ENCODE results near the gene CYP2J2.
"Not testable (repeated sequence)": the region's sequence is repeated elsewhere in the genome, so short reads cannot be mapped to it uniquely, and the experiment has no call there.

Gene CYP2J2

DNA sequence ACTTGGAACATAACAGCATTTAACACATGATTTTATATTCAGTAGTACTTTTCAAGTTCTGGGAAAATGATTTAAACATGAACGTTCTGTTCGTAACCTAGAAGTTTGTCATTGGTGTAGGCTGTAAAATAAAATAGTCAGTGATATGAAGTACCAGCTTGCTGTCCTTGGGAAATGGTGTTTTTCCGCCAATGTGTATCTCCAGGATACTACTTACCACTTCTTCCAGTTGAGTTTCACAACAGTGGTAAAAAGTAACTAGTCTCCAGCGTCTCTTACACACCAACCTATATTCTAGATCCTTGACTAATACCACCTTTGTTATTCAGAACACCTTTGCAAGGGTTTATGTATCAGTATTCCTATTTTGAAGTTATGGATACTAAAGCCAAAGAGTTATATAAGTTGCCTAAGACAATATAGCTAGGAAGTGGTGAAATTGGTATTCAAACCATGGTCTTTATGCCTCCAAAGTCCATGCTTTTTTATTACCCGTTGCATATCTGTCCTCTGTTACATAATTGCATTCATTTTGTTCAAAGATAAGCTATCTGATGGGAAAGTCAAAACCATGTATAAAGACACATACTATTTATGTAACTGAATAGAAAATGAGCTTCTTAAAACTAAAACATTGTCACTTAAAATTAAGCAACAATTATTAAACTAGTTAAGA is 68.8 kb downstream of the CYP2J2 start:
- Mint-ChIP-seq H3K4me1 (ENCODE audit: low read depth) (no peaks in the 10 kb centered on the region), H3K36me3 (ENCODE audit: low read depth) (peaks cover 14% of the 10 kb centered on the region), H3K4me3 (no peak overlapping the region), H3K27ac (no peak overlapping the region), H3K27me3 (no peaks in the 10 kb centered on the region), H3K9me3 (peaks cover 5% of the 10 kb centered on the region)

DNA sequence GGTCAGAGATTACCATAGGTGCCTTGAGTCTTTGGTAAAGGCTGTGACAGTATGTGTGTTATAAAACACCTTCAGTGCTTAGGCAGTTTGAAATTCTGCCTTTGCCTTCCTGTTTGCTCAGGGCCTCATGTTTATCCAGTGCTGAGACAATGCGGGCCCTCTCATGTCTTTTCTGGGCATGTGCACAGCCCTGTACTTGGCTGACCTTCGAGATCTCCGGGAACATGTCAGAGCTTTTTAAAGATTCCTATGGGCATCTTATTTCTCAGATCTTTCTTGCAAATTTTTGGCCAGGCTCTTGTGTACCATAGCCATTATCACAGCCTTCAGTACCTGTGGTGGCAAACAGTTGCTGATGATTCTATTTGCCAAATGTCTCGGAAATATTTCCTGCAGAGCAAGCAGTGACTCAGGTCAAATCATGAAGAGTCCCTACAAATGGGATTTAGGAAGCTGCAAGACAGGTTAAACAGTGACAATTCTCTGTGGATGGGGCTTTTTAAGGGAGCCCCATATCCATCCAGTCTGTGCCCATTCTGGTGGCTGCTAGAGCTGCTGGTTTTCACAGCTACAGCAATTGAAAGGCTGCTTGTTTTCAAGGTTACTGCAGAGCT is 69.7 kb downstream of the CYP2J2 start:
- Mint-ChIP-seq H3K4me1 (ENCODE audit: low read depth) (no peaks in the 10 kb centered on the region), H3K4me3 (no peak overlapping the region), H3K27me3 (no peaks in the 10 kb centered on the region), H3K27ac (no peak overlapping the region), H3K9me3 (peaks cover 5% of the 10 kb centered on the region), H3K36me3 (ENCODE audit: low read depth) (peaks cover 14% of the 10 kb centered on the region)

DNA sequence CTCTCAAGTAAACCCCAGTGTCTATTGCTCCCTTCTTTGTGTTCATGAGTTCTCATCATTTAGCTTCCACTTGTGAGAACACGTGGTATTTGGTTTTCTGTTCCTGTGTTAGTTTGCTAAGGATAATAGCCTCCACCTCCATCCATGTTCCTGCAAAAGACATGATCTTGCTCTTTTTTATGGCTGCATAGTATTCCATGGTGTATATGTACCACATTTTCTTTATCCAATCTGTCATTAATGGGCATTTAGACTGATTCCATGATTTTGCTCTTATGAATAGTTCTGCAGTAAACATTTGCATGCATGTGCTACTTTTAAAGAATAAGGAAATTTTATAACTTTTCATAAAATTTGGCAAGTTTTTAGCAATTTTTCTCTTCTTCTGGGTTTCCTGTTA is 71.3 kb downstream of the CYP2J2 start:
- peaks cover 14% of the 10 kb centered on the region for H3K36me3 Mint-ChIP-seq (ENCODE audit: low read depth)
- H3K4me3 Mint-ChIP-seq; H3K4me1 Mint-ChIP-seq (ENCODE audit: low read depth); H3K9me3 Mint-ChIP-seq; H3K27ac Mint-ChIP-seq; H3K27me3 Mint-ChIP-seq: not testable (repeated sequence)

DNA sequence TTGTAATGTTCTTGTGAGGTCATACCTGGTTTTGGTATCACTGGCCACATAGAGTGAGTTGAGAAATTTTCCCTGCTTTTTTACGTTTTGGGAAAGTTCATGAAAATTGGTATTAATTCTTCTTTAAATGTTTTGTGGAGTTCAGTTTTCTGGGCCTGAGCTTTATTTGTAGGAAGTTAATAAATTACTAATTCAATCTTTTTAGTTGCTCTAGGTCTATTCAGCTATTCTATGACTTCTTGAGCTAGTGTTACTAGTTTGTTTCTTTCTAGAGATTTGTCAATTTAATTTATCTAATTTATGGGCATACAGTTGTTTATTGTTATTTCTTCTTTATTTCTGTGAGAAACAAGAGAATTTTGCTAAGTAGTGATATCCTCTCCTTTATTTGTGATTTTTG is 74.5 kb downstream of the CYP2J2 start:
- H3K4me3 Mint-ChIP-seq, result no peak overlapping the region
- no peak overlapping the region for H3K27ac Mint-ChIP-seq
- peaks cover 5% of the 10 kb centered on the region for H3K9me3 Mint-ChIP-seq
- peaks cover 16% of the 10 kb centered on the region for H3K36me3 Mint-ChIP-seq (ENCODE audit: low read depth)
- H3K27me3 Mint-ChIP-seq, result no peaks in the 10 kb centered on the region
- no peaks in the 10 kb centered on the region for H3K4me1 Mint-ChIP-seq (ENCODE audit: low read depth)

DNA sequence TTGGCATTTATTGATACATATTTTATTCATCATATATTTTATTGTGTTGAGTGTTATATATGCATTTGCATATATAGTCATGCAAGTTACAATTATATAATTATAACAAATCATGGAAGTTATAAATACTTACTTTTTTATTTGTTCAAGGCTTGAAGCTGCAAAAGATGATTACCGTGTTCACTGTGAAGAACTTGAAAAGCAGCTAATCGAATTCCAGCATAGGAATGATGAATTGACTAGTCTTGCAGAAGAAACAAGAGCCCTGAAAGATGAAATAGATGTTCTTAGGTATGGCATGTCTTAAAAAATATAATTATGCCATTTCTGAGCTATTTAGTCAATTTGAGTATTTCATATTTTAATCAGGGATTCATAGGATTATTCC is 79.7 kb downstream of the CYP2J2 start:
- no peaks in the 10 kb centered on the region for H3K27me3 Mint-ChIP-seq
- peaks cover 24% of the 10 kb centered on the region for H3K36me3 Mint-ChIP-seq (ENCODE audit: low read depth)
- no peak overlapping the region for H3K4me3 Mint-ChIP-seq
- H3K4me1 Mint-ChIP-seq (ENCODE audit: low read depth), result no peaks in the 10 kb centered on the region
- H3K9me3 Mint-ChIP-seq, result no peaks in the 10 kb centered on the region
- H3K27ac Mint-ChIP-seq, result no peak overlapping the region

DNA sequence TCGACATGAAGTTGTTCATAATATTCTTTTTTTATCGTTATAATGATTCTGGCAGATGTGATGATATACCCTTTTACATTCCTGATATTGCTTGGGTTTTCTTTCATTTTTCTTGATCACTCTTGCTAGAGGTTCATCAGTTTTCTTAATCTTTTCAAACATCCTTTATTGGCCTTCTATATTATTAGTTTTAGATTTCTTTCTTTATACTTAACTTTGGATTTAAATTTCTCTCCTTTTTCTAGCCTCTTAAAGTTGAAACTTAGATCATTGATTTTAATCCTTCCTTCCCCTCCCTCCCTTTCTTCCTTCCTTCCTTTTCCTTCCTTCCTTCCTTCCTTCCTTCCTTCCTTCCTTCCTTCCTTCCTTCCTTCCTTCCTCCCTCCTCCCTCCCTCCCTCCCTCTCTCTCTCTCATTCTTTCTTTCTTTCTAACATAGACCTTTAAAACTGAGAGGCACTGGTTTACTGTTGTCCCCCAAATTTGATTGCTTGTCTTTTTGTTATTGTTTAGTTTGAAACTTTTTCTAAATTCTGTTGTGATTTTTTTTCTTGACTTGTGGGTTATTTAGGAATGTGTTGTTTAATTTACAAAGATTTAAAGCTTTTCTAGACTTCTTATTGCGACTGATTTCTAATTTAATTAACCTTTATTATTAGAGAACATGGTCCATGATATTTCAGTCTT is 80.2 kb downstream of the CYP2J2 start:
- Mint-ChIP-seq H3K9me3 (no peaks in the 10 kb centered on the region), H3K27ac (no peak overlapping the region), H3K4me1 (ENCODE audit: low read depth) (no peaks in the 10 kb centered on the region), H3K4me3 (no peak overlapping the region), H3K36me3 (ENCODE audit: low read depth) (peaks cover 24% of the 10 kb centered on the region), H3K27me3 (no peaks in the 10 kb centered on the region)

DNA sequence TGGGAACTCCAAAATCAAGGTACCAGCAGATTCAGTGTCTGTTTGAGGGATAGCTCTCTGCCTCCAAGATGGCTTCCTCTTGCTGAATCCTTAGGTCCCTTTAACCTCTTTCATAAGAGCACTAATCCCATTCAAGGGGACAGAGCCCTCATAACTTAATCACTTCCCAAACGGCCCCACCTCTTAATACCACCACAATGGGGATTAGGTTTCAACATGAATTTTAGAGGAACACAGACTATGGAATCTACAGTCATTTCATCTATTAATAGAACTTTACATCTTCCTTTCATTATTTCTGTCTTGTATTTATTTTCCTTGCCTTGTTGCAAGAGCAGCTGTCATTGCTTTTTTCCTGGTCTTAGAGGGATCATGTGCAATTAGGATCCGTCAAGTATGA is 81.5 kb downstream of the CYP2J2 start:
- no peaks in the 10 kb centered on the region for H3K4me1 Mint-ChIP-seq (ENCODE audit: low read depth)
- H3K27me3 Mint-ChIP-seq, result no peaks in the 10 kb centered on the region
- H3K4me3 Mint-ChIP-seq, result no peak overlapping the region
- peaks cover 24% of the 10 kb centered on the region for H3K36me3 Mint-ChIP-seq (ENCODE audit: low read depth)
- H3K27ac Mint-ChIP-seq, result no peak overlapping the region
- no peaks in the 10 kb centered on the region for H3K9me3 Mint-ChIP-seq

Data from stimulated activated naive CD8-positive, alpha-beta T cell treated with anti-CD3 and anti-CD28 coated beads, Interleukin-15, Interleukin-2, amounts not matched to agents 100 ng/mL and 50 ng/mL, for 24 hours (primary cell).